NCI-H774 (cell line): ENCODE data around the gene CDK17.
"Not testable (repeated sequence)": the region's sequence is repeated elsewhere in the genome, so short reads cannot be mapped to it uniquely, and the experiment has no call there.

Experiments used
- DNase-seq: peaks from one replicate; lab custom pipeline; 2025; lab: John Stamatoyannopoulos, UW

Gene CDK17

GRCh38 chr12:96417688-96418087 is 17.4 kb upstream of the CDK17 start:
- DNase-seq, result not testable (repeated sequence)

GRCh38 chr12:96416033-96416799 is 16.0 kb upstream of the CDK17 start:
- no peak for DNase-seq

- DNase-seq, result no peak
These were observed 14.4 kb upstream of the CDK17 start for GRCh38 chr12:96414637-96415036.

- DNase-seq, result no peak
These were observed 12.2 kb upstream of the CDK17 start for GRCh38 chr12:96412431-96412830.

- no peak for DNase-seq
These were observed 9.5 kb upstream of the CDK17 start for GRCh38 chr12:96409731-96410130.

GRCh38 chr12:96408993-96409392 is 8.8 kb upstream of the CDK17 start:
- DNase-seq, result no peak

GRCh38 chr12:96407429-96408097 is 7.3 kb upstream of the CDK17 start:
- not testable (repeated sequence) for DNase-seq

GRCh38 chr12:96404696-96405095 is 4.5 kb upstream of the CDK17 start:
- no peak for DNase-seq

- DNase-seq, result no peak
These were observed 3.6 kb upstream of the CDK17 start for GRCh38 chr12:96403870-96404269.

GRCh38 chr12:96402522-96402921 is 2.3 kb upstream of the CDK17 start:
- DNase-seq, result not testable (repeated sequence)

GRCh38 chr12:96402061-96402460 is 1.8 kb upstream of the CDK17 start:
- peak; percentile 38 for DNase-seq

- peak; percentile 48 for DNase-seq
These were observed 1.0 kb upstream of the CDK17 start for GRCh38 chr12:96401076-96401871.

- DNase-seq, result no peak
These were observed 414 bp upstream of the CDK17 start for GRCh38 chr12:96400631-96401075.

- peak; percentile 40 for DNase-seq
These were observed 920 bp downstream of the CDK17 start for GRCh38 chr12:96399120-96399918.

- DNase-seq, result no peak
These were observed 1.7 kb downstream of the CDK17 start for GRCh38 chr12:96398424-96399119.

GRCh38 chr12:96397756-96398423 is 2.3 kb downstream of the CDK17 start:
- no peak for DNase-seq

GRCh38 chr12:96396914-96397313 is 3.3 kb downstream of the CDK17 start:
- no peak for DNase-seq

- DNase-seq, result no peak
These were observed 4.0 kb downstream of the CDK17 start for GRCh38 chr12:96396209-96396608.

GRCh38 chr12:96395236-96395635 is 5.0 kb downstream of the CDK17 start:
- DNase-seq, result no peak

- DNase-seq, result not testable (repeated sequence)
These were observed 7.0 kb downstream of the CDK17 start for GRCh38 chr12:96393229-96393628.

GRCh38 chr12:96392397-96392796 is 7.8 kb downstream of the CDK17 start:
- no peak for DNase-seq
